ENCODE data around the gene RFX7.

Gene RFX7

GRCh38 chr15:56240390-56240789, 3.3 kb downstream of the RFX7 start:
- Histone ChIP-seq H3K36me3 (ENCODE audit: control insufficient read depth in 2 of 2, insufficient read depth in 1 of 2, low read length in 2 of 2) (no peaks in the 10 kb centered on the region; a peak in 1 of 3 replicates), H3K4me3 (ENCODE audit: low read depth, low read length) (no peak overlapping the region), H3K4me1 (ENCODE audit: control insufficient read depth, insufficient read depth, low read length) (peaks cover 6% of the 10 kb centered on the region; the same call in 1 of the 2 replicates), H3K27ac (ENCODE audit: extremely low read depth, low read depth, low read length) (no peak overlapping the region), H3K9me3 (ENCODE audit: control insufficient read depth, insufficient read depth, low read depth, low read length) (no peaks in the 10 kb centered on the region)
- ChIA-PET POLR2A (no interaction called here), CTCF (interaction anchor here (0.9 kb wide), 1 partner anchor 8 kb away, joined by 3 read pairs; no protein-coding TSS in a partner anchor)
- no peak for TF ChIP-seq ZNF837 (tag by site-specific recombination; IDR thresholded peaks at IDR 0.05)
- no peak for TF ChIP-seq ZNF133 (tag by site-specific recombination; IDR thresholded peaks at IDR 0.05)
- TF ChIP-seq ZNF549 (tag by site-specific recombination; IDR thresholded peaks at IDR 0.05) = no peak
- TF ChIP-seq, protein P1, sequence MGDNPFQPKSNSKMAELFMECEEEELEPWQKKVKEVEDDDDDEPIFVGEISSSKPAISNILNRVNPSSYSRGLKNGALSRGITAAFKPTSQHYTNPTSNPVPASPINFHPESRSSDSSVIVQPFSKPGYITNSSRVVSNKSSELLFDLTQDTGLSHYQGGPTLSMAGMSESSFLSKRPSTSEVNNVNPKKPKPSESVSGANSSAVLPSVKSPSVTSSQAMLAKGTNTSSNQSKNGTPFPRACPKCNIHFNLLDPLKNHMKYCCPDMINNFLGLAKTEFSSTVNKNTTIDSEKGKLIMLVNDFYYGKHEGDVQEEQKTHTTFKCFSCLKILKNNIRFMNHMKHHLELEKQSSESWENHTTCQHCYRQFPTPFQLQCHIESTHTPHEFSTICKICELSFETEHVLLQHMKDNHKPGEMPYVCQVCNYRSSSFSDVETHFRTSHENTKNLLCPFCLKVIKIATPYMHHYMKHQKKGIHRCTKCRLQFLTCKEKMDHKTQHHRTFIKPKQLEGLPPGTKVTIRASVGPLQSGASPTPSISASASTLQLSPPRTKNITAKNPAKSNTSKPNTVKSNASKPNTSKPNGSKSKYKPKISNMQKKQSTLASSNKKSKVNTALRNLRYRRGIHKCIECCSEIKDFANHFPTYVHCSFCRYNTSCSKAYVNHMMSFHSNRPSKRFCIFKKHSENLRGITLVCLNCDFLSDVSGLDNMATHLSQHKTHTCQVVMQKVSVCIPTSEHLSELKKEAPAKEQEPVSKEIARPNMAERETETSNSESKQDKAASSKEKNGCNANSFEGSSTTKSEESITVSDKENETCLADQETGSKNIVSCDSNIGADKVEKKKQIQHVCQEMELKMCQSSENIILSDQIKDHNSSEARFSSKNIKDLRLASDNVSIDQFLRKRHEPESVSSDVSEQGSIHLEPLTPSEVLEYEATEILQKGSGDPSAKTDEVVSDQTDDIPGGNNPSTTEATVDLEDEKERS (tag by site-specific recombination; IDR thresholded peaks at IDR 0.05) = no peak
- TF ChIP-seq ZNF645 (tag by site-specific recombination; IDR thresholded peaks at IDR 0.05) = no peak
- no peak for TF ChIP-seq ZFP3 (tag by site-specific recombination; IDR thresholded peaks at IDR 0.05; ENCODE audit: low read depth)
- no peak for TF ChIP-seq ZNF175 (tag by site-specific recombination; IDR thresholded peaks at IDR 0.05)
- TF ChIP-seq ZSCAN4 (tag by site-specific recombination; IDR thresholded peaks at IDR 0.05) = no peak
- TF ChIP-seq ATF2 (tag by site-specific recombination; IDR thresholded peaks at IDR 0.05; ENCODE audit: low read depth) = no peak
- TF ChIP-seq ZNF2 (tag by site-specific recombination; IDR thresholded peaks at IDR 0.05) = no peak
- no peak for TF ChIP-seq ZNF423 (tag by site-specific recombination; IDR thresholded peaks at IDR 0.05)
- no peak for TF ChIP-seq REPIN1 (tag by site-specific recombination; IDR thresholded peaks at IDR 0.05; ENCODE audit: low read depth)
- TF ChIP-seq, protein P2, sequence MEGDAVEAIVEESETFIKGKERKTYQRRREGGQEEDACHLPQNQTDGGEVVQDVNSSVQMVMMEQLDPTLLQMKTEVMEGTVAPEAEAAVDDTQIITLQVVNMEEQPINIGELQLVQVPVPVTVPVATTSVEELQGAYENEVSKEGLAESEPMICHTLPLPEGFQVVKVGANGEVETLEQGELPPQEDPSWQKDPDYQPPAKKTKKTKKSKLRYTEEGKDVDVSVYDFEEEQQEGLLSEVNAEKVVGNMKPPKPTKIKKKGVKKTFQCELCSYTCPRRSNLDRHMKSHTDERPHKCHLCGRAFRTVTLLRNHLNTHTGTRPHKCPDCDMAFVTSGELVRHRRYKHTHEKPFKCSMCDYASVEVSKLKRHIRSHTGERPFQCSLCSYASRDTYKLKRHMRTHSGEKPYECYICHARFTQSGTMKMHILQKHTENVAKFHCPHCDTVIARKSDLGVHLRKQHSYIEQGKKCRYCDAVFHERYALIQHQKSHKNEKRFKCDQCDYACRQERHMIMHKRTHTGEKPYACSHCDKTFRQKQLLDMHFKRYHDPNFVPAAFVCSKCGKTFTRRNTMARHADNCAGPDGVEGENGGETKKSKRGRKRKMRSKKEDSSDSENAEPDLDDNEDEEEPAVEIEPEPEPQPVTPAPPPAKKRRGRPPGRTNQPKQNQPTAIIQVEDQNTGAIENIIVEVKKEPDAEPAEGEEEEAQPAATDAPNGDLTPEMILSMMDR (tag by site-specific recombination; IDR thresholded peaks at IDR 0.05) = no peak
- no peak for TF ChIP-seq ZNF654 (tag by site-specific recombination; IDR thresholded peaks at IDR 0.05; ENCODE audit: low read depth)

DNA sequence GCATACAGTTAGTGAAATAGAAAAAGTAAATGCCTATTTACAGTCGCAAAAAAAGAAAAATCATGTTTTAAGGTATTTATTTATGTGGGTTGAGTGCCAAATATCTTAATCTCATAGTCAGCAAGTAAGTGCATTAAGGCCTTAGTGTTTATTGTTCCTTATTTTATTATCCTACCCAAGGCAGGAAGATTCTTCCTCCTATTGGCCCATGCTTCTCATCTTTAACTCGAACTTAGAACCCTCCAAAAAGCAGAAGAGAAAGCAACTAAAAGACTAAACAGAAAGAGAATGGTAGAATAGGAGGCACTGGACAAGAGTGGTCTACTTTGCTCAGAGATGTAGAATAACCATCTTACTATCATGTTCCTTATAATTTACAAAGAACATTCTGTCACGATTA, 7.5 kb downstream of the RFX7 start:
- Histone ChIP-seq H3K36me3 (ENCODE audit: control insufficient read depth in 2 of 2, insufficient read depth in 1 of 2, low read length in 2 of 2) (peaks cover 0 to 5% of the 10 kb centered on the region in 2 experiments; a peak in 2 of 3 replicates), H3K9me3 (ENCODE audit: control insufficient read depth, insufficient read depth, low read depth, low read length) (no peaks in the 10 kb centered on the region), H3K4me1 (ENCODE audit: control insufficient read depth, insufficient read depth, low read length) (no peaks in the 10 kb centered on the region), H3K27ac (ENCODE audit: extremely low read depth, low read depth, low read length) (no peak overlapping the region), H3K4me3 (ENCODE audit: low read depth, low read length) (no peak overlapping the region)
- ChIA-PET CTCF (no interaction called here), POLR2A (no interaction called here)
- TF ChIP-seq ZNF132 (tag by site-specific recombination; IDR thresholded peaks at IDR 0.05; ENCODE audit: borderline replicate concordance) (no peak), ZNF830 (tag by site-specific recombination; IDR thresholded peaks at IDR 0.05; ENCODE audit: low read depth) (no peak), ZNF157 (tag by site-specific recombination; IDR thresholded peaks at IDR 0.05) (no peak), ZNF610 (tag by site-specific recombination; IDR thresholded peaks at IDR 0.05; ENCODE audit: borderline replicate concordance) (no peak), IKZF3 (tag by site-specific recombination; IDR thresholded peaks at IDR 0.05) (no peak), ZBTB21 (tag by site-specific recombination; IDR thresholded peaks at IDR 0.05) (no peak), ZNF311 (tag by site-specific recombination; IDR thresholded peaks at IDR 0.05; ENCODE audit: borderline replicate concordance) (no peak), ZNF248 (tag by site-specific recombination; IDR thresholded peaks at IDR 0.05) (no peak), ZNF366 (tag by site-specific recombination; conservative IDR thresholded peaks at IDR 0.05) (no peak), ZSCAN23 (tag by site-specific recombination; IDR thresholded peaks at IDR 0.05) (no peak), ZSCAN30 (tag by site-specific recombination; IDR thresholded peaks at IDR 0.05) (no peak), ZNF596 (tag by site-specific recombination; IDR thresholded peaks at IDR 0.05) (no peak), ZNF155 (tag by site-specific recombination; IDR thresholded peaks at IDR 0.05) (no peak), HOXD13 (CRISPR knock-in tag; IDR thresholded peaks at IDR 0.05; ENCODE audit: borderline replicate concordance) (no peak), ZNF350 (tag by site-specific recombination; IDR thresholded peaks at IDR 0.05) (no peak)

Data from HEK293 (cell line).